Measurements from ENCODE around the gene TMEM161B. TPM values are rescaled to one million over a fixed set of nuclear protein-coding genes. Genes with fewer than 3 reads are reported as not detected.
A peak's percentile ranks its signal among the peaks of the same experiment; 100 is the strongest.

TMEM161B gene
- total and polyA plus RNA-seq, 2 experiments from 2014 or later: 8.6 to 11.2 TPM

DNA sequence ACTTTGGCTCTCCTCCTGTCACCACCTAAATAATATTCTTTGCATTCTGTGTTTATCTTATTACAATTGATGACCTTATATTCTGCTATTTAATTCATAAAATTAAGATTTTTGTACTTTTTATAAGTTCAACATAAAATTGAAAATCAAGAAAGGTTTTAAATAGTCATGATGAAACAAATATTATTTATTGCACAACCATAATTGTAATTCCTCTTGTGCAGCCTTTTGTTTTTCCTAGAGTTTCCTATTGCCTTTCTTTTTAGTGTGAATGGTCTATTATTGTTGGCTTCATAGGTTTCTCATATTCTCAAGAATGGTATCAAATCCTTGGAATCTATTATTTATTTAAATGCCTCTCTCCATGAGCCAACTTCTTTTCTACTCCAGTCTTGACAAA, 117.9 kb downstream of the TMEM161B start:
- Histone ChIP-seq H3K4me3 (no peak overlapping the region), H3K9me3 (ENCODE audit: low read depth) (no peaks in the 10 kb centered on the region), H3K27me3 (peaks cover 39% of the 10 kb centered on the region), H3K36me3 (no peaks in the 10 kb centered on the region), H3K27ac (no peak overlapping the region), H3K4me1 (ENCODE audit: low read depth) (no peaks in the 10 kb centered on the region)
- TF ChIP-seq, protein P1, sequence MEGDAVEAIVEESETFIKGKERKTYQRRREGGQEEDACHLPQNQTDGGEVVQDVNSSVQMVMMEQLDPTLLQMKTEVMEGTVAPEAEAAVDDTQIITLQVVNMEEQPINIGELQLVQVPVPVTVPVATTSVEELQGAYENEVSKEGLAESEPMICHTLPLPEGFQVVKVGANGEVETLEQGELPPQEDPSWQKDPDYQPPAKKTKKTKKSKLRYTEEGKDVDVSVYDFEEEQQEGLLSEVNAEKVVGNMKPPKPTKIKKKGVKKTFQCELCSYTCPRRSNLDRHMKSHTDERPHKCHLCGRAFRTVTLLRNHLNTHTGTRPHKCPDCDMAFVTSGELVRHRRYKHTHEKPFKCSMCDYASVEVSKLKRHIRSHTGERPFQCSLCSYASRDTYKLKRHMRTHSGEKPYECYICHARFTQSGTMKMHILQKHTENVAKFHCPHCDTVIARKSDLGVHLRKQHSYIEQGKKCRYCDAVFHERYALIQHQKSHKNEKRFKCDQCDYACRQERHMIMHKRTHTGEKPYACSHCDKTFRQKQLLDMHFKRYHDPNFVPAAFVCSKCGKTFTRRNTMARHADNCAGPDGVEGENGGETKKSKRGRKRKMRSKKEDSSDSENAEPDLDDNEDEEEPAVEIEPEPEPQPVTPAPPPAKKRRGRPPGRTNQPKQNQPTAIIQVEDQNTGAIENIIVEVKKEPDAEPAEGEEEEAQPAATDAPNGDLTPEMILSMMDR (IDR thresholded peaks at IDR 0.05; ENCODE audit: low read depth, low read length): no peak
- DNase-seq (ENCODE audit: low read depth in 1 of 2, low spot score in 1 of 2): no peak

DNA sequence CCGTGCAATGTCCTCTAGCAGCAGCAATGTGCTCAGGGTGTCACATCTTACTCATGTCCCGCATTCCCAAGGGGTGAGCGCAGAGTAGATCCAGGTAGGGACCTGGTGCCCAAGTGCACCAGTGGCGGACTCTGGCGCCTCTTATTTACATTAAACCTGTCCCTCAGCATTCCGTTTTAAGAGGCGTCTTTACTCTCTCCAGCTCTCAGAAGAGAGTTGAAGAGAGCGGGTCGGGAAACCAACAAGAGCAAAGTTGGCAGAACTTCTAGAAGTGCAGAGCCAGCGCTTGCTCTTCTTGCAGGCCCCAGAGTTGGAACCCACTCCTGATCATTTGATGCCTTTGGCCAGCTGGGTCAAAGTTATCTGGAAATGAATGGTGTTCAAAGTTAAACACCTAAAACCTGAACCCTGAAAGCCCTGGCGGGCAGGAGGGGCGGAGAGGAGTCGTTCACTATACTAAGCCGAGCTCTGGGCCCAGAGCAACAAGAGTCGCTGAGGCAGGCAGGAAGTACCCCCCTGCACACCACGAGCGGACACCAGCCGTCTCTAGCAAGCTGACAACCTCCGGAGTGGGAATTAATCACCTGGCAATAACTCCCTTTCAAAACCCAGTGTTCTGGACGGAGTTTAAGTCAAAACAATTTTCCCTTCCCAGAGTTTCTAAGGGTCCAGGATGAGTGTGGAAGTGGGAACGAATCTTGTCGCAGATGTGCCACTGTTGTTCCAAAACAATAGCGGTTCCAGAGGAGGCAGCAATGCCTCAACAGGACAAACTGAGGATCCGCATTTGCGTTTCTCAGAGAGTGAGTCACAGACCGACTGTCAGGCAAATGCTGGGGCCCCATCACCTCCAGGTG, 122.8 kb downstream of the TMEM161B start:
- DNase-seq (ENCODE audit: low read depth in 1 of 2, low spot score in 1 of 2): peak in 1 of 2 donors; percentile 23
- Histone ChIP-seq H3K27me3 (peaks cover 83% of the 10 kb centered on the region), H3K4me1 (ENCODE audit: low read depth) (peaks cover 3% of the 10 kb centered on the region), H3K36me3 (no peaks in the 10 kb centered on the region), H3K9me3 (ENCODE audit: low read depth) (no peaks in the 10 kb centered on the region), H3K27ac (no peak overlapping the region), H3K4me3 (no peak overlapping the region)
- TF ChIP-seq, protein P1 (IDR thresholded peaks at IDR 0.05; ENCODE audit: low read depth, low read length): no peak

DNA sequence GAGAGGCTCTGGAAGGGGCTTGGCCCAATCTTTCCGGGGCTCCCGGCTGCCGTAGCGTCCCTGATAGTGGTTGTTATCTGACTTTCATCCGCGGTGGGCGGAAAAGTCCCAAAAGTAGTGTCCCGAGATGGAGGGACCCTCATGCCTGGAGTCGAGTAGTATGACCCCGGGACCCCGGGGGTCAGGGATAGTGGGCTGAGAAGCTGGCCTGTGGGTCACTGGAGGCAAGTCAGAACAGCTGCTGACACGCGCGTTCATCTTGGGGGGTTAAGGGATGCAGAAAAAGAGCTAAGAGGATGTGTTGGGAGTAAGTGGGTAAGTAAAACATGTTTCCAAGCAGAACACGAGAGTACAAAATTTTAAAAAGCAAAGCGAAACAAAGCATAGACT, 123.4 kb downstream of the TMEM161B start:
- peaks cover 3% of the 10 kb centered on the region for H3K4me1 ChIP-seq (ENCODE audit: low read depth)
- no peak overlapping the region for H3K4me3 ChIP-seq
- TF ChIP-seq, protein P1 (IDR thresholded peaks at IDR 0.05; ENCODE audit: low read depth, low read length): no peak
- H3K9me3 ChIP-seq (ENCODE audit: low read depth): no peaks in the 10 kb centered on the region
- no peak for DNase-seq (ENCODE audit: low read depth in 1 of 2, low spot score in 1 of 2)
- H3K27ac ChIP-seq: no peak overlapping the region
- no peaks in the 10 kb centered on the region for H3K36me3 ChIP-seq
- peaks cover 89% of the 10 kb centered on the region for H3K27me3 ChIP-seq

Data from cardiac muscle cell (in vitro differentiated cells and primary cell).